ENCODE measurements around the gene OR51I2. TPM values are rescaled to one million over a fixed set of nuclear protein-coding genes. Genes with fewer than 3 reads are reported as not detected.

OR51I2 gene
- total RNA-seq, 3 donors from 2014 or later (not counting 1 experiment from before 2014, with no cell fraction given), result not detected

- 64% methylated on average over 4 of the region's 5 CpGs for WGBS (ENCODE audit: insufficient coverage)
- no peak overlapping the region for H3K4me3 ChIP-seq (ENCODE audit: low read length)
- Mint-ChIP-seq H3K9me3 (no peaks in the 10 kb centered on the region), H3K4me1 (no peaks in the 10 kb centered on the region), H3K4me3 (no peak overlapping the region), H3K27ac (no peak overlapping the region), H3K36me3 (no peaks in the 10 kb centered on the region), H3K27me3 (ENCODE audit: low read depth in 2 of 2) (peaks cover 6 to 7% of the 10 kb centered on the region in 2 donors)
- no peak for ATAC-seq
- intact Hi-C loops (cut with micrococcal nuclease), result no loop called here
- no peaks in the 10 kb centered on the region for H3K36me3 ChIP-seq (ENCODE audit: control insufficient read depth, insufficient read depth, low read length)
- H3K9me3 ChIP-seq (ENCODE audit: control insufficient read depth, insufficient read depth, low read length), result no peaks in the 10 kb centered on the region
- TF ChIP-seq, protein P1, sequence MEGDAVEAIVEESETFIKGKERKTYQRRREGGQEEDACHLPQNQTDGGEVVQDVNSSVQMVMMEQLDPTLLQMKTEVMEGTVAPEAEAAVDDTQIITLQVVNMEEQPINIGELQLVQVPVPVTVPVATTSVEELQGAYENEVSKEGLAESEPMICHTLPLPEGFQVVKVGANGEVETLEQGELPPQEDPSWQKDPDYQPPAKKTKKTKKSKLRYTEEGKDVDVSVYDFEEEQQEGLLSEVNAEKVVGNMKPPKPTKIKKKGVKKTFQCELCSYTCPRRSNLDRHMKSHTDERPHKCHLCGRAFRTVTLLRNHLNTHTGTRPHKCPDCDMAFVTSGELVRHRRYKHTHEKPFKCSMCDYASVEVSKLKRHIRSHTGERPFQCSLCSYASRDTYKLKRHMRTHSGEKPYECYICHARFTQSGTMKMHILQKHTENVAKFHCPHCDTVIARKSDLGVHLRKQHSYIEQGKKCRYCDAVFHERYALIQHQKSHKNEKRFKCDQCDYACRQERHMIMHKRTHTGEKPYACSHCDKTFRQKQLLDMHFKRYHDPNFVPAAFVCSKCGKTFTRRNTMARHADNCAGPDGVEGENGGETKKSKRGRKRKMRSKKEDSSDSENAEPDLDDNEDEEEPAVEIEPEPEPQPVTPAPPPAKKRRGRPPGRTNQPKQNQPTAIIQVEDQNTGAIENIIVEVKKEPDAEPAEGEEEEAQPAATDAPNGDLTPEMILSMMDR (IDR thresholded peaks at IDR 0.05), result no peak
- no peak overlapping the region for H3K27ac ChIP-seq (ENCODE audit: low read length)
- DNase-seq, result no peak
- no peaks in the 10 kb centered on the region for H3K27me3 ChIP-seq (ENCODE audit: control insufficient read depth, insufficient read depth, low read length)
- no peaks in the 10 kb centered on the region for H3K4me1 ChIP-seq (ENCODE audit: control insufficient read depth, insufficient read depth, low read length)
Measured at GRCh38 chr11:5489576-5490357, 40.6 kb downstream of the OR51I2 start.

- H3K27me3 Mint-ChIP-seq (ENCODE audit: low read depth in 2 of 2), result peaks cover 6 to 17% of the 10 kb centered on the region in 2 donors
- H3K4me3 ChIP-seq (ENCODE audit: low read length), result no peak overlapping the region
Measured at GRCh38 chr11:5499671-5500070, 50.5 kb downstream of the OR51I2 start.

GRCh38 chr11:5500393-5500801, 51.3 kb downstream of the OR51I2 start:
- Mint-ChIP-seq H3K4me1 (no peaks in the 10 kb centered on the region), H3K36me3 (no peaks in the 10 kb centered on the region), H3K27me3 (ENCODE audit: low read depth in 2 of 2) (peaks cover 6 to 22% of the 10 kb centered on the region in 2 donors), H3K9me3 (no peaks in the 10 kb centered on the region), H3K4me3 (no peak overlapping the region), H3K27ac (no peak overlapping the region)
- no peak for ATAC-seq
- Histone ChIP-seq H3K4me1 (ENCODE audit: control insufficient read depth, insufficient read depth, low read length) (no peaks in the 10 kb centered on the region), H3K27ac (ENCODE audit: low read length) (no peak overlapping the region), H3K4me3 (ENCODE audit: low read length) (no peak overlapping the region), H3K36me3 (ENCODE audit: control insufficient read depth, insufficient read depth, low read length) (no peaks in the 10 kb centered on the region), H3K27me3 (ENCODE audit: control insufficient read depth, insufficient read depth, low read length) (no peaks in the 10 kb centered on the region), H3K9me3 (ENCODE audit: control insufficient read depth, insufficient read depth, low read length) (no peaks in the 10 kb centered on the region)
- DNase-seq, result no peak
- intact Hi-C loops (cut with micrococcal nuclease), result no loop called here
- 86% methylated on average over 6 of the region's 6 CpGs for WGBS (ENCODE audit: insufficient coverage)
- TF ChIP-seq, protein P1 (IDR thresholded peaks at IDR 0.05), result no peak

More at GRCh38 chr11:5499671-5500070, 50.5 kb downstream of the OR51I2 start:
- Histone ChIP-seq H3K27me3 (ENCODE audit: control insufficient read depth, insufficient read depth, low read length) (no peaks in the 10 kb centered on the region), H3K27ac (ENCODE audit: low read length) (no peak overlapping the region), H3K36me3 (ENCODE audit: control insufficient read depth, insufficient read depth, low read length) (no peaks in the 10 kb centered on the region), H3K9me3 (ENCODE audit: control insufficient read depth, insufficient read depth, low read length) (no peaks in the 10 kb centered on the region), H3K4me1 (ENCODE audit: control insufficient read depth, insufficient read depth, low read length) (no peaks in the 10 kb centered on the region)
- Mint-ChIP-seq H3K36me3 (no peaks in the 10 kb centered on the region), H3K4me3 (no peak overlapping the region), H3K9me3 (no peaks in the 10 kb centered on the region), H3K27ac (no peak overlapping the region), H3K4me1 (no peaks in the 10 kb centered on the region)
- TF ChIP-seq, protein P1 (IDR thresholded peaks at IDR 0.05), result no peak
- intact Hi-C loops (cut with micrococcal nuclease), result no loop called here
- DNase-seq (no peak), ATAC-seq (no peak)
- 96% methylated on average over 2 of the region's 2 CpGs for WGBS (ENCODE audit: insufficient coverage)
